ENCODE data around the gene MIGA2.
A peak's percentile ranks its signal among the peaks of the same experiment; 100 is the strongest.

The MIGA2 gene

GRCh38 chr9:129021091-129021490 is 15.3 kb upstream of the MIGA2 start:
- no peak overlapping the region for H3K4me3 ChIP-seq (replicated peaks; ENCODE audit: low read depth, low read length)
- no peak for DNase-seq (ENCODE audit: extremely low read depth, low read depth)
- no peak for TF ChIP-seq CTCF (IDR thresholded peaks at IDR 0.05; ENCODE audit: low read depth, low read length, missing control alignments)

GRCh38 chr9:129022037-129022436 is 14.4 kb upstream of the MIGA2 start:
- no peak for DNase-seq (ENCODE audit: extremely low read depth, low read depth)
- H3K4me3 ChIP-seq (replicated peaks; ENCODE audit: low read depth, low read length), result no peak overlapping the region
- no peak for TF ChIP-seq CTCF (IDR thresholded peaks at IDR 0.05; ENCODE audit: low read depth, low read length, missing control alignments)

GRCh38 chr9:129023036-129023907 is 13.2 kb upstream of the MIGA2 start:
- H3K4me3 ChIP-seq (replicated peaks; ENCODE audit: low read depth, low read length), result no peak overlapping the region
- DNase-seq (ENCODE audit: extremely low read depth, low read depth), result peak; percentile 60
- no peak for TF ChIP-seq CTCF (IDR thresholded peaks at IDR 0.05; ENCODE audit: low read depth, low read length, missing control alignments)

- H3K4me3 ChIP-seq (replicated peaks; ENCODE audit: low read depth, low read length), result no peak overlapping the region
- DNase-seq (ENCODE audit: extremely low read depth, low read depth), result no peak
These were observed 12.6 kb upstream of the MIGA2 start for GRCh38 chr9:129023908-129024233.

GRCh38 chr9:129026442-129027223 is 9.8 kb upstream of the MIGA2 start:
- no peak for DNase-seq (ENCODE audit: extremely low read depth, low read depth)
- peak overlapping the region; percentile 62 for H3K4me3 ChIP-seq (replicated peaks; ENCODE audit: low read depth, low read length)
- TF ChIP-seq CTCF (IDR thresholded peaks at IDR 0.05; ENCODE audit: low read depth, low read length, missing control alignments), result no peak

More at GRCh38 chr9:129023908-129024233, 12.6 kb upstream of the MIGA2 start:
- no peak for TF ChIP-seq CTCF (IDR thresholded peaks at IDR 0.05; ENCODE audit: low read depth, low read length, missing control alignments)

GRCh38 chr9:129027224-129027684 is 9.2 kb upstream of the MIGA2 start:
- H3K4me3 ChIP-seq (replicated peaks; ENCODE audit: low read depth, low read length), result peak overlapping the region; percentile 62
- TF ChIP-seq CTCF (IDR thresholded peaks at IDR 0.05; ENCODE audit: low read depth, low read length, missing control alignments), result no peak
- DNase-seq (ENCODE audit: extremely low read depth, low read depth), result no peak

All from HFF-Myc (cell line).